HG03442 (cell line): ENCODE results near the gene SOX30.

Experiments
- ATAC-seq: cut with Tn5 transposase; IDR thresholded peaks from one replicate; pipeline ENCODE4 v1.9.1; 2021; ENCODE audit warnings: mild to moderate bottlenecking, moderate library complexity; ENCODE audit not compliant: unreplicated experiment

Gene SOX30

DNA sequence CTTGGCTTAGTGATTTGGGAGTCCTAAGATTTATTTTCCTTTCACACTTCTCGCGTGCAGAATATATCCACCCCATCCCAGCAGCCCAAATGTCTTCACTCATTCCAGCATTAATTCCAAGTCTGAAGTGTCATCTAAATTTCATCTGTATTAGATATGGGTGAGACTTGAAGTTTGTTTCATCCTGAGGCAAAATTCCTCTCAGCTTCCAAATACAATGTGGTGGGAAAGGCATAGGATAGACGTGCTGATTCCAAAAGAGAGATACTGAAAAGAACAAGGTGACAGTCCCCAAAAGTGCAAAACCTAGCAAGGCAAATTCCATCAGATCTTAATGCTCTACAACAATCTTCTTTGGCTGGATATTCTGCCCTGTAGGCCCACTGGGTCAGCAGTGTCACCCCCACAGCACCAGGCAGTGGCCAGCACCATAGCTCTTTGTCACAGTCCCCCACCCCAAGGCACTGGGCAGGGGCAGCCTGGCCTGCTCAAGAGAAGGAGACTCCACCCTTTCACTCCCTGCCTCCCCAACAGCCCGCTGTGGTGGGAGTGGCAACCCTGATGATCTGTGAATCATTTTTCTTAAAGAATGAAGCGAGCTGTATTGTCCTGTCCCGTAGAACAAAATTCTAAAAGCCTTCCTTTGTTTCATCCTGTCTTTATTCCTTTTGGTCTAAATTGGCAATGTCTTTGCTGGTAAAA lies 74.0 kb downstream of the SOX30 start:
- no peak for ATAC-seq

- ATAC-seq: no peak
Measured at GRCh38 chr5:157576678-157577077, 75.6 kb downstream of the SOX30 start.
